ENCODE results near the gene PRAF2.

Gene PRAF2, protein sequence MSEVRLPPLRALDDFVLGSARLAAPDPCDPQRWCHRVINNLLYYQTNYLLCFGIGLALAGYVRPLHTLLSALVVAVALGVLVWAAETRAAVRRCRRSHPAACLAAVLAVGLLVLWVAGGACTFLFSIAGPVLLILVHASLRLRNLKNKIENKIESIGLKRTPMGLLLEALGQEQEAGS

DNA sequence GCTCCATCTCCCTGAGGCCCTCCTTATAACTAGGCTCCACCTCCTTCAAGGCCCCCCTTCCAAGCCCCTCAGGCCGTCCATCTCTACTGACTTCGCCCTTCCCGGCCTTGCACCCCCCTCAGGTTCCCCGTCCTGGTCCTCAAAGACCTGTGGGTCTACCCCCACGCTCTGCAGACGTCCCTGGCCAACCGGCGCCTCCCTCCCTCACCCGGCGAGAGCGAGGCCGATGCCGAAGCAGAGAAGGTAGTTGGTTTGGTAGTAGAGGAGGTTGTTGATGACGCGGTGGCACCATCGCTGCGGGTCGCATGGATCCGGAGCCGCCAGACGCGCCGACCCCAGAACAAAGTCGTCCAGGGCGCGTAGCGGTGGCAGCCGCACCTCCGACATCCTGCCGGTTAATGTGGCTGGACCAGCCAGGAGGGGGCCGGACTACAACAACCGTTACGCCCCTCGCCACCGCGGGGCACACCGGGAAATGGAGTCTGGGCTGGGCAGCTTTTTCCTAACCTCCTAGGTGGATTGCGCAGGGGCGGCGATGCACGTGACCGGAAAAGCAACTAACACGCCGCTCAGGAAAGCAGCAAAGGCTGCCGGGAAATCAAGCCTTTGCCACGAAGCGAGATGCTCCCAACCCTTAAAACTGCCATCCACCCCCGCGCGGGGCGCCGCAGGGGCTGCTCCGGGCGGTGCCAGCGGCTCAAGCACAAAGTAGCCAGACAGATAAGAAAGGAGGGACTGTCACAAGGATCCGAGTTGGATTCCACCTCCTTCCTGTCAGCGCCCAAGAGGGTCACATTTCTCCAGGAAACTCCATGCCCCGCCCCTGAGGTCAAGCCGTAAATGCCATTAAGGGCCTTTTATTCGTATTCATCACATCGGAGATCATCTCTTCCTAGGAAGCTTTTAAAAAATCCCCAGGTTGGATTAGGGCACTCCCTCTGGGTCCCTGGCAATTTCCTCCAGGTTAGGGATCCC is at the start of gene PRAF2:
PRAF2 (minus strand) TSS at position 402 of the 975 bp plus-strand sequence; CDS start at position 387, 15 bp downstream.
- peak; percentile 66 for DNase-seq (ENCODE audit: low spot score)

DNA sequence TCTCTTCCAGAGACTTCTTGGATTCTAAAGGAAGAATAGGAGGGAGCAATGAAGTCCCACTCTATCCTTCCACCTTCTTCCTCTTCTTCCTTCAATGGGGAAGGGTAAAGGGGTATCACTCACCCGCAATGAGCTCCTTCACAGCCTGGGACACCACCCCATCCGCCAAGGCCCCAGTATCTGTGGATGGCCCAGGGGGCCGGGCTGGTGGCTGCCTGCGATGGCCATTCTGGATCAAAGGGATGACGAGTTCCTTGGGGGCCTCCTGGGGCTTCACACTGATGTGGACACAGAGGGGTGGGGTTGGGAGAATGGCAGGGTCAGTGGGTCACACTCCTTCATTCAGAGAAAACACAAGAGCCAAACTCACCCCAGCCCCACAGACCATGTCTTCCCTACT is 48.7 kb upstream of the PRAF2 start:
- DNase-seq (ENCODE audit: low spot score): no peak

DNA sequence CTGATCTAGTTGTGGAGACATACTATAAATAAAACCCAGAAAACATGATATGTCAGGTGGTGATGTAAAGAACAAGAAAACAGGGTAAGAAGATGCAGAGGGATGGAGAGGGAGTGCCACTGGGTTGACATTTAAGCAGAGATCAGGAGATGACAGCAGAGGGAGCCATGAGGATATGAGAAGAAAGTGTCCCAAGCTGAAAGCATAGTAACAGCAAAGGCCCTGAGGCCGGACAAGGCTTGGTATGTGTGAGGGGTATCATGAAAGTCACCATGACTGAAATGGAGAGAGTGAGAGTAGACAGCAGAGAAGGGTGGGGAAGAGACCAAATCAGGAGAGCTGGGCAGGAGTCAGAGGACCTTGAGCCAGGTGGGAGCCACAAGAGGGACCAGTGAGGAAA is 46.3 kb upstream of the PRAF2 start:
- DNase-seq (ENCODE audit: low spot score): no peak

DNA sequence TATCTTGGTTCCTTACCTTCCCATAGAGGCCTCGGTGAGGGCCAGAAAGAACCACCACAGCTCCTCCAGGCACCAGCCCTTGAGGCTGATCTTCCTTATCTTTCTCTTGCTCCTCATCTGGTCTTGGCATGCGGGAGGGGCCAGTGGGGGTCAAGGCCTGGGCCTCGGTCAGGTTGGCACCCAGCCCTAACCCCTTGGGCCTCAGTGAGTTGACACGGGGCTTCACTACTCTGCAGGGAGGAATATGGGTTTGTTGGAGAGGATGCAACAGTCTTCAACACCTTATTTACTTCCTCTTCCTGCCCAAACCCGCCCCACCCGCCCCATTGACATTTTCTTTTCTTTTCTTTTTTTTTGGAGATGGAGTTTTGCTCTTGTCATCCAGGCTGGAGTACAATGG is 43.8 kb upstream of the PRAF2 start:
- DNase-seq (ENCODE audit: low spot score): no peak

DNA sequence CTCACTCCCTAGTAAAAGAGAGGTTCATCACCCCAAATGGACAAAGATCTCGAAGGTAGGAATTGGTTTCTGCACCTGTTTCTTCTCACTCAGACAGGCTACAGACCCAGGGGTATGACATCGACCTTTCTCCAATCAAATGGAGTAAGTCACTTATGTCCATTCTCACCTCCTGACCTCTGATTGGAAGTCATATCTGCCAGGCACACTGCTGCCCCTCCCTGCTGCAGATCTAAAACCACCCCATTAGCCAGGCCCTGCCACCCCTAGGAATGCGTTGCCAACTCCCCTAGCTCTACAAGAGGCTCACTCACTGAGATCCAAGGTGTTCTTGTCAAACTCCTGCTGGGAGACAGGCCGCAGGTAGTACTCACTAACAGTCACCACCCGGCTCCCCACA is 42.9 kb upstream of the PRAF2 start:
- DNase-seq (ENCODE audit: low spot score): no peak

DNA sequence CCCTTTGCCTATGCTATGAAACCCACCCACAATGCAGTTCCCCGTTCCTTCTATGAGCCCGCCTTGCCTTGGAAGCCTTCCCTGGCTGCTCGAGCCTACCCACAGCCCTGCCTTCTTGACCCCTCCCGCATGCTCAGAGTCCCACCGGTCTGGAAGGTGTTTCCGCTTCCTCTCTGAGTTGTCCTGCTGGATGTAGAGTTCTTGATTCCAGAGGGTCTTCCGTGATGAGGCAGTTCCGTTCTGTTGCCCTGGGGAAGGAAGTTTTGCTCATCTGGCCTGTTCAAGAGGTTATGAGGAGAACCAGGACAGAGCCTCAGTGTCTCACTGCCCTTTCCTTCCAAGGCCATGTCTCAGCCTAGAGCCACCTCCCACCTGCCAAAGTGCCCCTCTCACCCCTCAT is 42.3 kb upstream of the PRAF2 start:
- DNase-seq (ENCODE audit: low spot score): no peak

DNA sequence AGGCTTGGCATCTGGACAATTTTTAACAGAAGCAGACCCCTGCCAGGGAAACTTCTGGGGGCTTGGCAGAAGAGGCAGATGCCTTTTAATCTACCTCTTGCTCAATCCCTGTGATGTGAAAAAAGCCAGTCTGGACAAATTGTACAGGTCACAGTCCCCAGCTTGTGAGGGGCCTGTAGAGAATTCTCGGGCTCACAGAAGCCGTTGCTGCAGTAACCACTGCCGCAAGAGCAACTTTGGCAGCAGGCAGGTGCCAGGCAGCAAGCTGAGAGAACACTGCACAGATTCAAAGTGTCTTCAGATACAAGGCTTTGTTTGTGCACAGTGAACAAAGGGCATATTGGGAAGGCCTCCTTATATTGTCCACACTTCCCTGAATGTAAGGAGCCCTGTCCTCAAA is 38.0 kb upstream of the PRAF2 start:
- DNase-seq (ENCODE audit: low spot score): no peak

DNA sequence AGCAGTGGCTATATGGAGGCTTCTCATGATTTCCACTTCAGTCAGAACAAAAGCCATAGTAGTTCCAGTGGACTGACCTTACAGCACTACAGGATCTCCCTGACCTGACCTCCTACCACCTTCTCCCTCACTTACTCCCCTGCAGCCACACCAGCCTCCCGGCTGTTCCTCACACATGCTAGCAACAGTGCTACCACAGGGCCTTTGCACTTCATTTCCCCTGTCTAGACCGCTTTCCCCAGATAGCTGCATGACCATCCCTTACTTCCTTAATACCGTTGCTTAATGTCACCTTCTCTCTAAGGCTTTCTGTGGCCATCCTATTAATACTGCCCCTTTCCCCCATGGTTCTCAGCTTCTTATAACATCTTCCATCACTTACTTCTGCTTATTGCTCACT is 36.6 kb upstream of the PRAF2 start:
- DNase-seq (ENCODE audit: low spot score): no peak

DNA sequence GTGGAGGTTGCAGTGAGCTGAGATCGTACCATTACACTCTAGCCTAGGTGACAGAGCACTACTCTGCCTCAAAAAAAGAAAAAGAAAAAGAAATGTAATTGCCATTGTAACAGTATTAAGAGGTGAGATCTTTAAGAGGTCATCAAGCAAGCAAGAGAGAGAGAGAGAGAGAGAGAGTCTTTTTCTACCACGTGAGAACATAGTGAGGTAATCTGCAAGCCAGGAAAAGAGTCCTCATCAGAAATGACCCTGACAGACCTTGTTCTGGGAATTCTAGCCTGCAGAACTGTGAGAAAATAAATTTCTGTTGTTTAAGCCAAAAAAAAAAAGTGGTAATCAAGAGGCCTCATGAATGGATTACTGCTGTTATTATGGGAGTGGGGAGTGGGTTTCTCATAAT is 34.8 kb upstream of the PRAF2 start:
- no peak for DNase-seq (ENCODE audit: low spot score)

DNA sequence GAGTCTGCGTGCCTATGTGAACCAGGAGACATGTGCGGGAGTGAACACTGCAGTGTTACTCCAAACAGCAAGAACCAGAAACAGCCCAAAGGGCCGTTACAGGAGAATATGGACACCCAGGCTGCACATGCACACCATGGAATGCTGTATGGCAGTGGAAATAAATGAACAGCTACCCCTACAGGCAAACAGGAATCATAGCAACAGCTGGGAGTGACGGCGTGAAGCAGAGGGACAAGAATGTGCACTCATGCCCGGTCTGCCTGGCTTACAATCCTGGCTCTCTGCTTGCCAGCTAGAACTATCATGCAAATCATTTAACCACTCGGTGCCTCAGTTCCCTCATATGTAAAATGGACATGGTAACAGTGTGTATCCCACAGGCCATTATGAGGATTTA is 33.1 kb upstream of the PRAF2 start:
- DNase-seq (ENCODE audit: low spot score): peak; percentile 50

DNA sequence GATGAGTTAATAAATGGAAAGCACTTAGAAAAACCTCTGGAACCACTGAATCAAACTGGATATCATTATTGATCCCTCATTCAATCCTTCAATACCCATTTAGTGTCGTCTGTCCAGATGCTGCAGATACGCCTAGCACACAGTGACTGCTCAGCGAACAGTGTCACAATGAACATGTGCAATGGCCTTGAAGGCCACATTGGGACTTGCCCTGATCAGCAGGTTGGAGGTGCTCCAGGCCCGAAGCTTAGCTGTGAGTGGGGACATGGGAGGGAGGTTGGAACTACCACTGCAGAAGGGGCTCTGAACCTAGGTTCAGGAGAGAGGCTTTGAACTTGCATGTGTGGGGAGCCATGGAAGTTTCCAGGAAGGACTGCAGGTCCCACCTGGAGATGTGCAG is 32.5 kb upstream of the PRAF2 start:
- DNase-seq (ENCODE audit: low spot score): no peak

DNA sequence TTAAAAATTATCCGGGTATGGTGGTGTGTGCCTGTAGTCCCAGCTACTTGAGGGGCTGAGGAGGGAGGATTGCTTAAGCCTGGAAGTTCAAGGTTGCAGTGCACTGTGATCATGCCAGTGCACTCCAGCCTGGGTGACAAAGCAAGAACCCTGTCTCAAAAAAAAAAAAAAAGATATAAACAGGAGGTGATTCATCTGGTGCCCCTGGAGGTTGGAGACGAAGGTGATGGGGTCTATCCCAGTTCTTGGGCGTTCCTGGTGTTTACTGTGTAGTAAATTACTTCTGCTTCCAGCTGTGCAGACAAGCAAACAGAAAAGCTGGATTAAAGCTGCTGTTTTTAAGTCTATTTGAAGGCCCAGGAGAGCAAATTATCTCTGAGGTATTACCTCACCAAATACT is 29.8 kb upstream of the PRAF2 start:
- DNase-seq (ENCODE audit: low spot score): no peak

DNA sequence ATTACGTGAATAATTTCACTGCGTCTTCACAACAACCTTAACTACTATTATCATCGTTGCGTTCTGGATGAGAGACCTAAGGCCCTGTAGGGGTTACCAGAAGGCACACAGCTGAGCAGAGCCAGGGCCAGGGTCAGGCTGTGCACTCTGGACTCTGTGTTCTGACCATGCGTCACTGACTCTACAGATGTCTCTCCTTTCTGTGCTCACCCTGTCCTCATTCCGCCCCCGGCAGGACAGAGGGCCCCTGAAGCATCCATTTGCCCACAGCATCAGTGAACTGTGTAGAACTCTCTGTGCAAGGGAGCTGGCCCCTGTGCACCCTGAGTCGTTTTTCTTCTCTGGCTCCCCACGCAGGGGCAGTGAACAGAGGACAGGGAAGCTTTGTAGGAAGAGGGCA is 28.4 kb upstream of the PRAF2 start:
- peak; percentile 30 for DNase-seq (ENCODE audit: low spot score)

DNA sequence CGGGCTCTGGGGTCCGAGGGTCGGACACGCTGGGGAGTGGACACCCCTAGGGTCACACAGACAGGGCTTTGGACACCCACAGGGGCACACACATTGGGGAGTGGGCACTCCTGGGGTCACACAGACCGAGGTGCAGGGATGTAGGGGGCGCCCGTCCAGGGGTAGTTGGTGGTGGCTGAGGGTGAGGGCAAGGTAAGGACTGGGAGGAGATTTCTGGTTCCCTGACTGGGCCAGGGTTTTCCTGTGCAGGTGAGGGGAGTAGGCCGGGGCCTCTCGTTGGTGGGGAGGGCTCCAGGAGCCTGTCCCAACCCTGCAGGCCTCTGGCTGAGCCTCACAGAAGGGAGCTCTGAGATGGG is 27.8 kb upstream of the PRAF2 start:
- no peak for DNase-seq (ENCODE audit: low spot score)

DNA sequence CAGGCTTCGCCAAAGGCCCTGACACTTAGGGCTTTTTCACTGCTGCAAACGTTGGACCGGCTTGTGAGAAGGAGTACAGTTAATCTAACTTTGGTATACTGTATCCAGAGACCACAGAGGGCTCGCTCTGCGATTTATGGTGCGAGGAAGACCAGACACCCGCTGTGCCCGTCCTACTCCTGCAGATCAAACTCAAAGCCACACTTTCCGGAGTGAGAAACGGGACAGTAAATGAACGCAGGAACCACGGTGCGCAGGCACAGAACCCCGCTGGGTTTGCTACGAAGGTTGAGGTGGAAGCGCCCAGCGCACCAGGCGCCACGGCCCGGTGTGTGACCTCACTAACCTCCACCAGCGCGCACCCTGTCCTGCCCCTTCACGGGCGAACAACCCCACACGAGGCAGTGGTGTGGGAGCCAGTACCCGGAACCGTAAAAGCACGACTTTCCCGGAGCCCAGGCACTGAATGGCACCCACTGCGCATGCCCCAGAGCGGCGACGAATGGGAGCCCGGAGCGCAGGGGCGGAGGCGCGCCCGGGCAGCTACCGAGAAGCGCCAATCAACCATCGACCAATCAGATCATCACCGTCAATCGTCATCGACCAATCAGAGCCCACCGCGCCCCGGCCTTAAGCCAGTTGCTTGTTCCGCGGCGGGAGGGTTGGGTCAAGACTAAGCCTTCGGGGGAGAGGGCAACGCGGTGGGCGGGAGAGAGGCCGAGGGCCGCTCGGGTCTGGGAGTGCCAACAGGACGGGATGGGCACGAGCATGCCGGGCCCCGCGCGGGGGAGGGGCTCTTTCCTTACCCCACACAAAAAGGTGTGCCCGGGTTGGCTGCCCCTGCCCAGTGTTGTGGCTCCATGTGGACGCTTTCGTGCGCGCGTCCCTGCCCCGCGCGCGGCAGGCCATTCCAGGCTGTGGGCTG is 27.2 kb upstream of the PRAF2 start:
- DNase-seq (ENCODE audit: low spot score): peak; percentile 100

DNA sequence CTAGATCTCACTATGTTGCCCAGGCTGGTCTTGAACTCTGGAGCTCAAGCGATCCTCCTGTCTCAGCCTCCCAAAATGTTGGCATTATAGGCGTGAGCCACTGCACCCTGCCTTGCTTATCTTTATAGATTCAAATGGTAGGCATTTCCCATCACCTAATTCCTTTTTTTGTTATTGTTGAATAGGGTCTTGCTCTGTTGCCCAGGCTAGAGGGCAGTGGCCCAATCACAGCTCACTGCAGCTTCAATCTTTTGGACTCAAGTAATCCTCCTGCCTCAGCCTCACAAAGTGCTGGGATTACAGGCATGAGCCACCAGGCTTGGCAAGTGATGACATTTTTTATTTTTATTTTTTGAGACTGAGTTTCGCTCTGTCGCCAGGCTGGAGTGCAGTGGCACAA is 22.6 kb upstream of the PRAF2 start:
- no peak for DNase-seq (ENCODE audit: low spot score)

DNA sequence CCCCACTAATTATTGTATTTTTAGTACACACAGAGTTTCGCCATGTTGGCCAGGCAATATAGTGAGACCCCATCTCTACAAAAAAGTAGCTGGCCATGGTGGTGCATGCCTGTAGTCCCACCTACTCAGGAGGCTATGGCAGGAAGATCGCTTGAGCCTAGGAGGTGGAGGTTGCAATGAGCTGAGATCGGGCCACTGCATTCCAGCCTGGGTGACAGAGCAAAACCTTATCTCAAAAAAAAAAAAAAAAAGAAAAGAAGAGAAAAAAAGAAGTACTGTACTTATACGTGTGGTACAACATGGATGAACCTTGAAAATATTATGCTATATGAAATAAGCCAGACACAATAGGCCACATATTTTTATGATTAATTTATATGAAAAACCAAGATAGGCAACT is 15.8 kb upstream of the PRAF2 start:
- no peak for DNase-seq (ENCODE audit: low spot score)

DNA sequence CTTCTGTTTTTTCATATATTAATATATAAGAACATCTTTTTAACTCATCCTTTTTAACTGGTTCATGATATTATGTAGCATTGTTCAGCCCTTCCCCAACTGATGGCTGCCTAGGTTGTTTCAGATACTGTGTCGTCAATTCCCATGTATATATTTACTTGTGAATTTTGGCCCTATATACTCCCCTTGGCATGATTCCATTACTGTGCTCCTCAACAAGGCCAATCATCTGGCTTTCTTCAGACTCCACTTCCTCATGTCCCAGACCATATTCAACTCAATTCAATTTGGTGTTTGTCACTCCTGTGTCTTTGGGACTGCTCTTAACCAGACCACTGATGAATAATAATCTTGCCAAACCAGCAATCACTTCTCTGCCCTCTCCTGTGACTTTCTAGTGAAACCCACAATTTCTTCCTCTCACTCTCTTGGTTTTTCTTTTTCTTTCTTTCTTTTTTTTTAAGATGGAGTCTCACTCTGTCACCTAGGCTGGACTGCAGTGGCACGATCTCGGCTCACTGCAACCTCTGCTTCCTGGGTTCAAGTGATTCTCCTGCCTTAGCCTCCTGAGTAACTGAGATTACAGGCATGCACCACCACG is 8.6 kb upstream of the PRAF2 start:
- no peak for DNase-seq (ENCODE audit: low spot score)

DNA sequence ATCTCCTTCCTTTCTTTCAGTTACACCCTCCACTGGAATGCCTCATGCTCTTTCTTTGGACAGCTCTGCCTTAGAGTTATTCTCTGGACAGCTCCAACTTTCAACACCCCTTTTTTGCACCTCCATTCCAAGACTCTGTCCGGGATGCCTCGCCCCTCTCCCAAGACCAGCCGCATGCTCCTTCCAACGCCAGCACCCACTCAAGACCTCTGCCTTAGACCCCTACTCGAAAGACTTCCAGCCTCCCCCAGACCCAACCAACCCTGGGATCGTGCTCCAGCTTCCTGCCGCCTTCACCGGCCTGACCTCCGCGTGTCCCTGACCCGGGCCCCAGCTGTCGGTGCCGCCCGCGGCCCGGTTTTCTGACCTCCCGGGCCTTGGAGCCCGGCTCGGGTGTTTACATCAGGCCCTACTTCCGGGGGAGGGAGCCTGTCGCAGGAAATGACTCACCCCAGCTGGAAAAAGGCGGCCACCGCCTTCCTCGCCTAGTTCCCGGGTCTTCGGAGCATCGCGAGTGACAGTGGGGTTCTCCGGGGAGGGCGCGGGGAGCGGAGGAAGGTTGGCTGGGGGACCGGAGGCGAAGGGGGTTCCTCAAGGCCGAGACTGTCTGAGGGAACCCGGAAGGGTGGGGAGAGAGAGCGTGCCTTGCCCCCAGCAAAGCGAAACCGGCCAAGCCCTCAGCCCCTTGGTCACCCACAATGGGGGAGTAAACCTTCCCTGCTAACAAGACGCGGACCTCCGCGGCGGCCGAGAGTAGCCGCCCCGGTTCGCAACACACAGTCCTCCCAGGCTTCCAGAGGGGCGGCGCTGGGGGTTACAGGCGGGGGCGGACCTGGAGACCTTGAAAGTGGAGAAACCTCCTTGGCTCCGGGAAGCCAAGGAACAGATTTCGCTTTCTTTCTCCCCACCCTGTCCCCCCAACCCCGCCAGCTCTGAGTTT is 6.0 kb upstream of the PRAF2 start, which contains the start of gene WDR45:
WDR45 (minus strand) TSS at position 399 of the 940 bp plus-strand sequence. CDS start 1,792 bp downstream, outside the sequence.
- peak; percentile 97 for DNase-seq (ENCODE audit: low spot score)

DNA sequence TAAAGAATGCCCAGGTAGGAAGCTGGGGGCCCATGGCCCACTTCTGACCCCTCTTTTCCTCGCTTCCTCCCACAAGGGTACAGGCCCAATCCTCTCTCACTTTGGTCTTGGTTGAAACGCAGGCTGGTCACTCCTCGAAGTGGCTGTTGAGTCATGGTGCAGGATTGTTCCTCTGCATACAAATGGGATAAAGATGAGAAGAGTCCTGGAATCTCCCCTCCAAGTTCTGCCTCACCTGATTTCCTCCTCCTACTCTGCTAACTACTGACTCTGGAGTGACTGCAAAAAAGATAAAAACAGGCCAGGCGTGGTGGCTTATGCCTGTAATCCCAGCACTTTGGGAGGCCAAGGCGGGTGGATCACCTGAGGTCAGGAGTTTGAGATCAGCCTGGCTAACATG is 4.1 kb upstream of the PRAF2 start:
- DNase-seq (ENCODE audit: low spot score): no peak

DNA sequence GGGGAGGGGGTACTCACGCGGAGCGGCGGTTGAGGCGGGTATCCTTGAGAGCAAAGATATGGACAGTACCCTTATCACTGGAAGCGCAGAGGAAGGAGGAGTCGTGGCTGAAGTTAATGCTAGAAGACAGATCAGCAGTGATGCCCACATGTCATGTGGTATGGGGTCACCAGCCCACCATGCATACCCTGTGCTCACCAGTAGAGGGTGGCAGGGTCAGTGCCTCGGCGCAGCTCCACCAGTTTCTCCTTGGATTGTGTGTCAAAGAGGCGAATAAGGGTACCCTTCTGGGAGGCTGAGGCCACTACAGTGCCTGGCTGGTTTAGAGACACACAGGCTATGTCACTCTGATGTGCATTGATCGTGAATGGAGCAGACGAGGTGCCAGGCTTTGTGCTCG is 1.5 kb upstream of the PRAF2 start:
- DNase-seq (ENCODE audit: low spot score): no peak
